ENCODE data around the gene VSIG10L.

VSIG10L gene

GRCh38 chr19:51337861-51338562, 3.9 kb downstream of the VSIG10L start:
- no peak for DNase-seq

GRCh38 chr19:51337141-51337860, 4.6 kb downstream of the VSIG10L start:
- DNase-seq = no peak

DNA sequence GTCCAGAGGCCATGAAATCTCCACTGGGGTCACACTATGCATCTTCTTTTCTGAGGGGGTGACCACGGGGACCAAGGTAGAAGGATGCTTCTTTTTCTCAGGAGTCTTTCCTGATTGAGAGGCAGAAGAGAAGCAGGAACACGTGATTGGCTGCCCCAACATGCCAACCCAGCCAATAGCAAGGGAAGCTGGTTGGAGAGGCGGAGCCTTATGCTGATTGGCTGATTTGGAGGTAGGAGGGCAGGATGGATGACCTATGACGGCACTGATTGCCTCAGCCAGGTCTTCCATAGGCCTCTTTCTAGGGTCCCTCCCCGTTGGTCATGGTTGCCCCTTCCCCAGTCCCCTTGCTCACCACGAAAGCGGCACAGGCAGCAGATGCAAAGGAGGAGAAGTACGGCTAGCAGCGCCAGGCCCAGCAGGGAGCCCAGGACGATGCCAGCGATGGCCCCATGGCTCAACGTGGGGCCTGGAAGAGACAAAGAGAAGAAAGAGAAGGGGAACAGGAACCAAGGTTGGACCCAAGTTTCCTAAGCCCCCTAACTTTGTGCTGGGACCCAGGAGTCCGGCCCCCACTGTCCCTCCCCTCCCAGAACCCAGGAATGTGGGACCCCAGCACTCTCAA, 8.0 kb downstream of the VSIG10L start:
- DNase-seq = no peak

- DNase-seq = no peak
Observed at GRCh38 chr19:51331716-51332115, 10.2 kb downstream of the VSIG10L start.

GRCh38 chr19:51331193-51331592, 10.7 kb downstream of the VSIG10L start:
- no peak for DNase-seq

DNA sequence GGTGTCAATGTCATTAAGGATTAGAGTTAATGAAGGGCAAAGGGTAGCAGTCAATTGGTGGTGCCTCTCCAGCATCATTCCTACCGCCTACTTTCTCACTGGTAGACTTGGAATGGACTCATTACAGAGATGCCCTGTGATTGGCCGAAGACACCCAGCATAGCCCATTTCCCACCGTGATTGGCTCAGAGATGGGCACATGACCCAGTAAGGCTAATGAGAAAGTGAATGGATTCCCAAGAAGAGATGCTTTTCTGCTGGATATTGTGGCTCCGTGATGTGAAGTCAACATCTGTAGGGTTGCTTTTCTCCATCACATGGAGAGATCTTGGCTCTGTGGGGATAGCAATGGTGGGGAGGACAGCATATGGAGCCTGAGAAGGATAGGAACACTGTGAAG, 11.6 kb downstream of the VSIG10L start:
- no peak for DNase-seq

DNA sequence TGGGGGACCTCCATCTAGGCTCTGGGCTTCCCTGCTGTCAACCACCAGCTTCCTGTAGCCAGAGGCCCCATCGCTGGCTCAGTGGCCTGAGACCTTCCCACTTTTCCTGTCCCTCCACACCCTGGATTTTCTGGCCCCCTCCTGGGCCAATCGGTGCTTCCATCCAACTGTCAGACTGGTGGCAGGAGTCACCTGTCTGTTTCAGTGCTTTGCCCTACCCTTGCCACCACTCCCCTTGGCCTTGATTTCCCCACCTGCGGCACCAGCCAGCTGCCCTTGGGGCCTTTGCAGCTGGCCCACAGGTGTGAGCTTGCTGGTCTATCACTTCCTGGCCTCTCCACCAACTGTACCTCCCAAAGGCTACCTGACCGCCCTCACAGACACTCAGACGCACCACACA, 12.5 kb downstream of the VSIG10L start:
- DNase-seq = no peak

DNA sequence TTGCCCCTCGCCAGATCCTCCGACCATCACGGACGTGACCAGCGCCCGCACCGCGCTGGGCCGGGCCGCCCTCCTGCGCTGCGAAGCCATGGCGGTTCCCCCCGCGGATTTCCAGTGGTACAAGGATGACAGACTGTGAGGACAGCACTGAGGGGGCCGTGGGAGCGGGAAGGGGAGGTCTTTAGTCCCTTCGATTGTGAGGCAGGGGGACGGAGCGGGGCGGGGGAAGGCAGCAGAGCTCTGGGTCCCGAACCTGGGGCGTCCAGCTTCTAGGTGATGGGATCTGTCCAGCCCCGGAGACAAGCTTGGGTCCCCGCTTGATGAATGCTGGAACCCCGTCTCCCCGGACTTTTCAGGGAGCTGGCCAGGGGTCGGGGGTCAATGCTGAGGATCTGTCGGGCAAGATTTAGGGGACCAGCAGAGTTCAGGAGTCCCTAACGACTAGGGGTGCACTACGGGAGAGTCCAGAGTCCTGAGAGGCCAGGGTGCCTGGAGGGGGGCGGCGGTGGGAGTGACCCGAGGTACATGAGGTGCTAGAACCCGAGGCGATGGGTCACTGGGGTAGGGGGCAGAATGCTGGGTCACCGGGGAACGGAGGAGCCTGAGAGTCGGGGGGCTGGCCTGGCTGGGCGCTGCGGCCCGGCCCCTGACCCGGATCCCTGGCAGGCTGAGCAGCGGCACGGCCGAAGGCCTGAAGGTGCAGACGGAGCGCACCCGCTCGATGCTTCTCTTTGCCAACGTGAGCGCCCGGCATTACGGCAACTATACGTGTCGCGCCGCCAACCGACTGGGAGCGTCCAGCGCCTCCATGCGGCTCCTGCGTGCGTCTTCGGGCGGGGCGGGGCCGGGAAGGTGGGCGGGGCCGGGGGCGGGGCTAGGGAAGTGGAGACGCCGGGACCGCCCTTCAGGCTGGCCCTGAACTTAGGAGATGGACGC, 14.6 kb downstream of the VSIG10L start:
- DNase-seq = no peak

DNA sequence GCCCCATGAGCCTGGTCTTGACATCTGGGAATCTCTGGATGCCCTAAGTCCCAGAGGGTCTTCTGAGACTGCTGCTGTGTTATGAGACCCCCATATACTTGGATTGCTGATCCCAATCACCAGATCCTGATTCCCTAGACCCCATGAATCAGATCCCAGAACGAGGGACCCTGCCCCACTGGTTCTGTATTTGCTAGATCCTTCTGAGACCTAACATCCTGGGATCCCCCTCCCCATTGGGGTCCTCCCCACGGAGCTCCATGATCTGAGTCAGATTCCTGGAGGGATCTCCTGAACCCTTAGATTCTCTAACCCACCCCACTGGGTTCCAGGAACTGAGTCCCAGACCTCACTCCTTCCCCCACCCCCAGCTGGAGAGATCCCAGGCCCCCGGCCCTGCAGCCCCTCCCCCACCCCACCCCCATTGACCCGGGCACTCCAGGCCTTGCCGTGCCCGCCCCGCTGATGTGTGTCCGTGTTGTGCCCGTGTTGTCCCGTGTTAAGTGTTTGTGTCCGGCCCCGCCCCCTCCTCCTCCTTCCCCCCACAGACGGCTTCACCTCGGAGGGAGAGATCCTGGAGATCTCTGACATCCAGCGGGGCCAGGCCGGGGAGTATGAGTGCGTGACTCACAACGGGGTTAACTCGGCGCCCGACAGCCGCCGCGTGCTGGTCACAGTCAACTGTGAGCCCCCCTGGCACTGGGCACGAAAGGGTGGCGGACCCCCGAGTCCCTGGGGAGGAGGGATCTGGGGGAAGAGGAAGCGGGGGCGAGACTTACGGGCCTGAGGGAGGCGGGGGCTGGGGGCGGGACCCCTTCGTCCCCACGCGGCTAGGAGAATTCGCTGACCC, 15.5 kb downstream of the VSIG10L start:
- DNase-seq = no peak

DNA sequence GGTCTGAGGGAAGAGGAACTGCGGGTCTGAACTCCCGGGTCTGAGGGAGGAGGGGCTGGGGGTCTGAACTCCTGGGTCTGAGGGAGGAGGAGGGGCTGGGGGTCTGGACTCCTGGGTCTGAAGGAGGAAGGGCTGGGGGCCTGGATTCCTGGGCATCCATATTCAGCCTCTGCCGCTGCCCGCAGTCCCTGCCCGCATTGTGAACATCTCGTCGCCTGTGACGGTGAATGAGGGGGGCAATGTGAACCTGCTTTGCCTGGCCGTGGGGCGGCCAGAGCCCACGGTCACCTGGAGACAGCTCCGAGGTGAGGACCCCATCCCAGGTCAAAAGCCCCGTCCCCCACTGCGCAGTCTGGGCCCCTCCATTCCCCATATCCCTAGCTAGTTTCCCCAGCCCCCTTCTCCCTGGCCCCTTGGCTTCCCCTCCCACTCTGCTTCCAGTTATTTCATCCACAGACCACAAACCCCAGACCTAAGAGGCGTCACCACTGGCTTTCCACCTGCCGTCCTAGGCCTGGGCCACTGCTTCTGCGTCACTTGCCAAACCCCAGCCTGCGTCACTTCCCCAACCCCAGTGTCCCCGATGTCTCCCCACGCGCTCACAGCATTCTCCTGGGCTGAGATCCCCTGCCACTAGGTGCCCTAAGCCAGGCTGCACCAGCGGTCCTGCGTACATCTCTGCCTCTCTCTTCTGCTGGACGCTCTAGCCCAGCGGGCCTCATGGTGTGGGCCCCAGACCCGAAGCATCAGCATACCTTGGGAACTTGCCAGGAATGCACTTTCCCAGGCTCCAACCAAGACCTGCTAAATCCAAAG, 16.6 kb downstream of the VSIG10L start:
- DNase-seq = no peak

DNA sequence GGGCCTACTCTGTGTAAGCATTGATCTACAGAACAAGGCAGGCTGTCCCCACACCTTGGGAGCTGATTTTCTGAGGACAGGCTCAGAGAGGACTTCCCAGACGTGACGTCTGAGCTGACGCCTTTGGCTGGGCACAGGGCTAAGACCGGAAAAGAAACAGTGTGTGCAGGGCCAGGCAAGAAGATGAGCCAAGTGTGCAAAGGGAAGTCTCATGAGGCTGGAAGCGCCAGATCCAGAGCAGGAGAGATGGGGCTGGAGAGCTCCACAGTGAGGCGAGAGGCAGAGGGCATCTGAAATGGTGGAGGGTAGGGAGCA, 17.8 kb downstream of the VSIG10L start:
- no peak for DNase-seq

GRCh38 chr19:51323481-51324166, 18.3 kb downstream of the VSIG10L start:
- no peak for DNase-seq

GRCh38 chr19:51321799-51322198, 20.1 kb downstream of the VSIG10L start:
- no peak for DNase-seq

- no peak for DNase-seq
Observed at GRCh38 chr19:51320280-51320657, 21.7 kb downstream of the VSIG10L start.

DNA sequence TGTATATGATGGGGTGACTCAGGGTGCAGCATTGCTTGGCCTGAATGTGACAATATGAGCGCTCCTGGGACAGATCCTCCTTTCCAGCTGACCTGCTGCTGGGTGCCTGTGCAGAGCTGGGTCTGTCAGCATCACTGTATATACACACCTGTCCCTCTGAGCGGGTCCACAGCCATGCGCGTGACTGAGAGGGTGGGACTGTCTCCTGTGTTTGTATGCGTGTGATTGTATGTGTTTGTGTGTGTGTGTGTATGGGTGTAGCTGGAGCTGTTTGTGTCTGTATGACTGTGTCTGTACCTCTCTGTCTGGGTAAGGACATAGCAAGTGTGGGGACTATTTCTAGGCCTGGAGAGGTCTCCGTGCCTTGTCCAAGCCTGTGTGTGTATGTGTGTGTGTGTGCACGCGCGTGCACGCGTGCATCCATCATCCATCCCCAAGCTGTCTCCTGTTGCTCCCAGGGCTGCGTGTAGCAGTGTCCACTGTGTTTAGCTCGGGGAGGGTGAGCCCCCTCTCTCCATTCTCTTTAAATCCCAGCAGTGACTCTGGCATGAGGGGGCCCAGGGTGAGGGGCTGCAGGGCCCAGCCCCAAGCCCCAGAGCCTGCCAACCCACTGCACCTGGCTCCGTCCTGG, 22.2 kb downstream of the VSIG10L start:
- no peak for DNase-seq

DNA sequence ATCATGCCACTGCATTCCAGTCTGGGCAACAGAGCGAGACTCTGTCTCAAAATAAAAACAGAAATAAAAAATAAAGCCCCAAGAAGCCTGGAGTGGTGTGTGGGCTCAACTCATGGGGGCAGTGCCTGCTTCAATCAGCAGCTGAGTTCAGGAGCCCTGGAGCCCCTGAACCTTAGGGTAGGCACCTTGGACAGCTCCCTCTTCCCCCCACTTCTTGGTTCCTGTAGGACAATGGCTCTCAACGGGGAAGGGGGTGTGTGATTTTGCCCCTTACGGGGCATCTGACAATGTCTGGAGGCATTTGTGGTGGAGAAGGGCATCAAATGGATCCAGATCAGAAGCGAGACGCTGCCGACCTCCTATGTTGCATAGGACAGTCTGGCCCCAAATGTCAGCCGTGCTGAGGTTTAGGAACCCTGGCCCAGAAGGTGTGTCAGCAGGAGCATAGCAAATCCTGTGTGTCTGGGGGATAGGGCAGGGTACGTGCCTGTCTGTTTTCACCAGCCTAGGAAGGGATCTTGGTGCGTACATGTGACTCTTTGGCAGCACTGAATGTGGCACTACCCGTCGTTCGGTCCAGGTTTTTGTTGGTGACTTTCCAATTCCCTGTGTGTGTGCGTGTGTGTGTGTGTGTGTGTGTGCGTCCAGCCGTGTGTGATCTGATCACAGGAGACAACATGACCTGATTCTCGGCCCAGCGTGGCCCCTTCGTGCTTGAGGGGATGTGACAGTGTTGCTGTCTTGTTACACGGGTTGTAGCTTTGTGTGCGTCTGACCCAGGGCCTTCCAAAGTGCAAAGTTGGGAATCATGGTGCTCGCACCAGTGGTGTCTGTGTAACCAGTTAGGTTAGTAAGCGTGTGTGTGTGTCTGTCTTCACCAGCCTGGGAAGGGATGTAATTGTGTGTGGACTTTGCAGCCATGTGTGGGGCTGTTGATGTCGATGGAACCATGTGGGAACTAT, 23.0 kb downstream of the VSIG10L start:
- no peak for DNase-seq

DNA sequence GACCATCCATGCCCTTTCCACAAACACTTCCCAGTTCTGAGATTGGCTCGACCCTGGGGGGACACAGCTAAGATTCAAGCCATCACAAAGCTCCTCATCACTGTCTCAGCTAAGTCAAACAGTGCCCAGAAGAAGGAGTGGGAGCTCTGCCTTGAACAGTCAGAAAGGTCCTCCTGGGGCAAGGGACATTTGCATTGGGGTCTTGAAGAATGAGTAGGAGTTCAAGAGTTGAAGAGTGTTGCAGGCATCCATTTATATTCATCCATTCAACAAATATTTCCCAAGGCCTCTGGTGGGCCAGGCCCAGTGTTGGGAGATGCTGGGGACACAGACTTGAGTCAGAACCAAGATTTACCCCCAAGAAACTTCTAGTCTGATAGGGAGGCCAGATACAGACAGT, 24.0 kb downstream of the VSIG10L start:
- DNase-seq = no peak

GRCh38 chr19:51317376-51317775, 24.6 kb downstream of the VSIG10L start:
- no peak for DNase-seq

GRCh38 chr19:51316688-51317087, 25.3 kb downstream of the VSIG10L start:
- DNase-seq = no peak
